WTC11 (cell line): ENCODE measurements around the gene MMS19.

Source experiments
- CBFB ChIP-seq: sonication (generic); formaldehyde crosslinking; IDR thresholded peaks from 2 replicates; pipeline ENCODE4 v1.8.1; 2022; ENCODE audit warnings: mild to moderate bottlenecking, low read depth, missing genetic modification reagents
- CREB1 ChIP-seq: sonication (generic); formaldehyde crosslinking; IDR thresholded peaks from 2 replicates; pipeline ENCODE4 v1.8.0; 2023; ENCODE audit warnings: mild to moderate bottlenecking, missing genetic modification reagents
- CTCF ChIP-seq: fragments of 200-600 bp; IDR thresholded peaks from 2 replicates; pipeline ENCODE4 v1.8.0; 2022; ENCODE audit warnings: antibody characterized with exemption
- FOXJ3 ChIP-seq: sonication (generic); formaldehyde crosslinking; IDR thresholded peaks from 2 replicates; pipeline ENCODE4 v1.9.0; 2021; ENCODE audit warnings: missing genetic modification reagents, mild to moderate bottlenecking, borderline replicate concordance
- NR2C2 ChIP-seq: sonication (generic); formaldehyde crosslinking; IDR thresholded peaks from 2 replicates; pipeline ENCODE4 v1.8.0; 2022; ENCODE audit warnings: mild to moderate bottlenecking, missing genetic modification reagents
- RELA ChIP-seq: sonication (generic); formaldehyde crosslinking; IDR thresholded peaks from 2 replicates; pipeline ENCODE4 v1.8.1; 2022; ENCODE audit warnings: missing genetic modification reagents, mild to moderate bottlenecking, borderline replicate concordance
- SP1 ChIP-seq: sonication (generic); formaldehyde crosslinking; conservative IDR thresholded peaks from 2 replicates; pipeline ENCODE4 v1.8.1; 2022; ENCODE audit warnings: missing genetic modification reagents
- USF1 ChIP-seq: sonication (generic); formaldehyde crosslinking; IDR thresholded peaks from 2 replicates; pipeline ENCODE4 v1.8.0; 2022; ENCODE audit warnings: mild to moderate bottlenecking, missing genetic modification reagents
- ZNF232 ChIP-seq: sonication (generic); formaldehyde crosslinking; IDR thresholded peaks from 2 replicates; pipeline ENCODE4 v1.8.0; 2022; ENCODE audit warnings: mild to moderate bottlenecking, missing genetic modification reagents
- TF ChIP-seq, protein P1 (sequence below): sonication (generic); formaldehyde crosslinking; IDR thresholded peaks from 2 replicates; pipeline ENCODE4 v1.8.1; 2023; ENCODE audit warnings: mild to moderate bottlenecking, moderate library complexity, missing genetic modification reagents
- TF ChIP-seq, protein P2 (sequence below): sonication (generic); formaldehyde crosslinking; IDR thresholded peaks from 2 replicates; pipeline ENCODE4 v1.8.0; 2022; ENCODE audit warnings: missing genetic modification reagents
- TF ChIP-seq, protein P3 (sequence below): sonication (generic); formaldehyde crosslinking; IDR thresholded peaks from 2 replicates; pipeline ENCODE4 v1.8.1; 2022; ENCODE audit warnings: mild to moderate bottlenecking, missing genetic modification reagents, moderate library complexity, borderline replicate concordance
- TF ChIP-seq, protein P4 (sequence below): sonication (generic); formaldehyde crosslinking; conservative IDR thresholded peaks from 2 replicates; pipeline ENCODE4 v1.8.1; 2023; ENCODE audit warnings: mild to moderate bottlenecking, low read depth, missing genetic modification reagents, moderate library complexity
- TF ChIP-seq, protein P5 (sequence below): sonication (generic); formaldehyde crosslinking; IDR thresholded peaks from 2 replicates; pipeline ENCODE4 v1.8.0; 2022; ENCODE audit warnings: mild to moderate bottlenecking, missing genetic modification reagents

GRCh38 chr10:97534746-97535367 is 36.6 kb upstream of the MMS19 start:
- TF ChIP-seq USF1 (CRISPR knock-in tag), result no peak
- TF ChIP-seq CTCF, result peak; percentile 69
- no peak for TF ChIP-seq ZNF232 (CRISPR knock-in tag)
- no peak for TF ChIP-seq SP1 (CRISPR knock-in tag)
- no peak for TF ChIP-seq CBFB
- TF ChIP-seq NR2C2 (CRISPR knock-in tag), result no peak
- TF ChIP-seq, protein P1, sequence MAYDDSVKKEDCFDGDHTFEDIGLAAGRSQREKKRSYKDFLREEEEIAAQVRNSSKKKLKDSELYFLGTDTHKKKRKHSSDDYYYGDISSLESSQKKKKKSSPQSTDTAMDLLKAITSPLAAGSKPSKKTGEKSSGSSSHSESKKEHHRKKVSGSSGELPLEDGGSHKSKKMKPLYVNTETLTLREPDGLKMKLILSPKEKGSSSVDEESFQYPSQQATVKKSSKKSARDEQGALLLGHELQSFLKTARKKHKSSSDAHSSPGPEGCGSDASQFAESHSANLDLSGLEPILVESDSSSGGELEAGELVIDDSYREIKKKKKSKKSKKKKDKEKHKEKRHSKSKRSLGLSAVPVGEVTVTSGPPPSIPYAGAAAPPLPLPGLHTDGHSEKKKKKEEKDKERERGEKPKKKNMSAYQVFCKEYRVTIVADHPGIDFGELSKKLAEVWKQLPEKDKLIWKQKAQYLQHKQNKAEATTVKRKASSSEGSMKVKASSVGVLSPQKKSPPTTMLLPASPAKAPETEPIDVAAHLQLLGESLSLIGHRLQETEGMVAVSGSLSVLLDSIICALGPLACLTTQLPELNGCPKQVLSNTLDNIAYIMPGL (CRISPR knock-in tag), result no peak
- TF ChIP-seq, protein P2, sequence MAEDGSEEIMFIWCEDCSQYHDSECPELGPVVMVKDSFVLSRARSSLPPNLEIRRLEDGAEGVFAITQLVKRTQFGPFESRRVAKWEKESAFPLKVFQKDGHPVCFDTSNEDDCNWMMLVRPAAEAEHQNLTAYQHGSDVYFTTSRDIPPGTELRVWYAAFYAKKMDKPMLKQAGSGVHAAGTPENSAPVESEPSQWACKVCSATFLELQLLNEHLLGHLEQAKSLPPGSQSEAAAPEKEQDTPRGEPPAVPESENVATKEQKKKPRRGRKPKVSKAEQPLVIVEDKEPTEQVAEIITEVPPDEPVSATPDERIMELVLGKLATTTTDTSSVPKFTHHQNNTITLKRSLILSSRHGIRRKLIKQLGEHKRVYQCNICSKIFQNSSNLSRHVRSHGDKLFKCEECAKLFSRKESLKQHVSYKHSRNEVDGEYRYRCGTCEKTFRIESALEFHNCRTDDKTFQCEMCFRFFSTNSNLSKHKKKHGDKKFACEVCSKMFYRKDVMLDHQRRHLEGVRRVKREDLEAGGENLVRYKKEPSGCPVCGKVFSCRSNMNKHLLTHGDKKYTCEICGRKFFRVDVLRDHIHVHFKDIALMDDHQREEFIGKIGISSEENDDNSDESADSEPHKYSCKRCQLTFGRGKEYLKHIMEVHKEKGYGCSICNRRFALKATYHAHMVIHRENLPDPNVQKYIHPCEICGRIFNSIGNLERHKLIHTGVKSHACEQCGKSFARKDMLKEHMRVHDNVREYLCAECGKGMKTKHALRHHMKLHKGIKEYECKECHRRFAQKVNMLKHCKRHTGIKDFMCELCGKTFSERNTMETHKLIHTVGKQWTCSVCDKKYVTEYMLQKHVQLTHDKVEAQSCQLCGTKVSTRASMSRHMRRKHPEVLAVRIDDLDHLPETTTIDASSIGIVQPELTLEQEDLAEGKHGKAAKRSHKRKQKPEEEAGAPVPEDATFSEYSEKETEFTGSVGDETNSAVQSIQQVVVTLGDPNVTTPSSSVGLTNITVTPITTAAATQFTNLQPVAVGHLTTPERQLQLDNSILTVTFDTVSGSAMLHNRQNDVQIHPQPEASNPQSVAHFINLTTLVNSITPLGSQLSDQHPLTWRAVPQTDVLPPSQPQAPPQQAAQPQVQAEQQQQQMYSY, result no peak
- TF ChIP-seq, protein P3, sequence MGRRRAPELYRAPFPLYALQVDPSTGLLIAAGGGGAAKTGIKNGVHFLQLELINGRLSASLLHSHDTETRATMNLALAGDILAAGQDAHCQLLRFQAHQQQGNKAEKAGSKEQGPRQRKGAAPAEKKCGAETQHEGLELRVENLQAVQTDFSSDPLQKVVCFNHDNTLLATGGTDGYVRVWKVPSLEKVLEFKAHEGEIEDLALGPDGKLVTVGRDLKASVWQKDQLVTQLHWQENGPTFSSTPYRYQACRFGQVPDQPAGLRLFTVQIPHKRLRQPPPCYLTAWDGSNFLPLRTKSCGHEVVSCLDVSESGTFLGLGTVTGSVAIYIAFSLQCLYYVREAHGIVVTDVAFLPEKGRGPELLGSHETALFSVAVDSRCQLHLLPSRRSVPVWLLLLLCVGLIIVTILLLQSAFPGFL (CRISPR knock-in tag), result no peak
- TF ChIP-seq, protein P4, sequence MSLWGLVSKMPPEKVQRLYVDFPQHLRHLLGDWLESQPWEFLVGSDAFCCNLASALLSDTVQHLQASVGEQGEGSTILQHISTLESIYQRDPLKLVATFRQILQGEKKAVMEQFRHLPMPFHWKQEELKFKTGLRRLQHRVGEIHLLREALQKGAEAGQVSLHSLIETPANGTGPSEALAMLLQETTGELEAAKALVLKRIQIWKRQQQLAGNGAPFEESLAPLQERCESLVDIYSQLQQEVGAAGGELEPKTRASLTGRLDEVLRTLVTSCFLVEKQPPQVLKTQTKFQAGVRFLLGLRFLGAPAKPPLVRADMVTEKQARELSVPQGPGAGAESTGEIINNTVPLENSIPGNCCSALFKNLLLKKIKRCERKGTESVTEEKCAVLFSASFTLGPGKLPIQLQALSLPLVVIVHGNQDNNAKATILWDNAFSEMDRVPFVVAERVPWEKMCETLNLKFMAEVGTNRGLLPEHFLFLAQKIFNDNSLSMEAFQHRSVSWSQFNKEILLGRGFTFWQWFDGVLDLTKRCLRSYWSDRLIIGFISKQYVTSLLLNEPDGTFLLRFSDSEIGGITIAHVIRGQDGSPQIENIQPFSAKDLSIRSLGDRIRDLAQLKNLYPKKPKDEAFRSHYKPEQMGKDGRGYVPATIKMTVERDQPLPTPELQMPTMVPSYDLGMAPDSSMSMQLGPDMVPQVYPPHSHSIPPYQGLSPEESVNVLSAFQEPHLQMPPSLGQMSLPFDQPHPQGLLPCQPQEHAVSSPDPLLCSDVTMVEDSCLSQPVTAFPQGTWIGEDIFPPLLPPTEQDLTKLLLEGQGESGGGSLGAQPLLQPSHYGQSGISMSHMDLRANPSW (CRISPR knock-in tag), result no peak
- no peak for TF ChIP-seq CREB1 (CRISPR knock-in tag)
- TF ChIP-seq RELA, result no peak
- TF ChIP-seq, protein P5, sequence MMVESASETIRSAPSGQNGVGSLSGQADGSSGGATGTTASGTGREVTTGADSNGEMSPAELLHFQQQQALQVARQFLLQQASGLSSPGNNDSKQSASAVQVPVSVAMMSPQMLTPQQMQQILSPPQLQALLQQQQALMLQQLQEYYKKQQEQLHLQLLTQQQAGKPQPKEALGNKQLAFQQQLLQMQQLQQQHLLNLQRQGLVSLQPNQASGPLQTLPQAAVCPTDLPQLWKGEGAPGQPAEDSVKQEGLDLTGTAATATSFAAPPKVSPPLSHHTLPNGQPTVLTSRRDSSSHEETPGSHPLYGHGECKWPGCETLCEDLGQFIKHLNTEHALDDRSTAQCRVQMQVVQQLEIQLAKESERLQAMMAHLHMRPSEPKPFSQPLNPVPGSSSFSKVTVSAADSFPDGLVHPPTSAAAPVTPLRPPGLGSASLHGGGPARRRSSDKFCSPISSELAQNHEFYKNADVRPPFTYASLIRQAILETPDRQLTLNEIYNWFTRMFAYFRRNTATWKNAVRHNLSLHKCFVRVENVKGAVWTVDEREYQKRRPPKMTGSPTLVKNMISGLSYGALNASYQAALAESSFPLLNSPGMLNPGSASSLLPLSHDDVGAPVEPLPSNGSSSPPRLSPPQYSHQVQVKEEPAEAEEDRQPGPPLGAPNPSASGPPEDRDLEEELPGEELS (CRISPR knock-in tag), result no peak
- no peak for TF ChIP-seq FOXJ3
